Caco-2 (cell line): ENCODE measurements around the gene ZBTB7A. TPM values are rescaled to one million over a fixed set of nuclear protein-coding genes. Genes with fewer than 3 reads are reported as not detected.

ENCODE experiments used
- BruUV-seq: library from RNA; stranded (reverse); fragments of 400-500 nt; replicated peaks from 2 replicates; lab custom pipeline; 2021; lab: Mats Ljungman, UMichigan
- CTCF ChIA-PET: fragments of 300-600 bp; sonication (Branson Sonifier 250); formaldehyde crosslinking; loops from one replicate; lab custom pipeline; 2022; ENCODE audit warnings: antibody characterized with exemption; lab: Charles Lee
- POLR2A ChIA-PET: fragments of 300-600 bp; sonication (Branson Sonifier 250); formaldehyde crosslinking; loops from one replicate; lab custom pipeline; 2022; ENCODE audit warnings: antibody characterized with exemption; lab: Charles Lee
- DNase-seq, 2 experiments: peaks; one replicate each; pipeline versions ENCODE4 v3.0.0 to v3.0.0-alpha.2; 2020 to 2022
- H3K27me3 ChIP-seq: replicated peaks from 2 replicates; pipeline ENCODE4 v1.6.0; 2011; ENCODE audit warnings: low read length; ENCODE audit not compliant: control insufficient read depth, insufficient read depth
- H3K36me3 ChIP-seq: 2 replicates; pipeline ENCODE4 v1.5.1; 2011; ENCODE audit warnings: low read length; ENCODE audit not compliant: control insufficient read depth, insufficient read depth
- H3K4me1 ChIP-seq: fragments of 250-450 bp; sonication (Bioruptor Pico); 2 replicates; pipeline ENCODE4 v1.5.1; 2020; ENCODE audit warnings: mild to moderate bottlenecking
- H3K4me3 ChIP-seq: 2 replicates; pipeline ENCODE4 v1.5.1; 2011; ENCODE audit warnings: low read depth, mild to moderate bottlenecking, control low read depth, low read length
- H3K9me3 ChIP-seq: fragments of 250-450 bp; sonication (Bioruptor Pico); 2 replicates; pipeline ENCODE4 v1.5.1; 2020; ENCODE audit warnings: mild to moderate bottlenecking, moderate library complexity
- H3K27ac Mint-ChIP-seq: one replicate; pipeline ENCODE4 v1.8.0; 2022; ENCODE audit warnings: mixed read lengths; ENCODE audit not compliant: unreplicated experiment
- H3K27me3 Mint-ChIP-seq: one replicate; pipeline ENCODE4 v1.8.0; 2022; ENCODE audit warnings: mixed read lengths; ENCODE audit not compliant: insufficient read depth, unreplicated experiment
- H3K36me3 Mint-ChIP-seq: one replicate; pipeline ENCODE4 v1.8.0; 2022; ENCODE audit warnings: mild to moderate bottlenecking, mixed read lengths; ENCODE audit not compliant: insufficient read depth, unreplicated experiment
- H3K4me1 Mint-ChIP-seq: one replicate; pipeline ENCODE4 v1.8.0; 2022; ENCODE audit warnings: low read depth, mixed read lengths; ENCODE audit not compliant: unreplicated experiment
- H3K4me3 Mint-ChIP-seq: one replicate; pipeline ENCODE4 v1.8.0; 2022; ENCODE audit warnings: mild to moderate bottlenecking, moderate library complexity, mixed read lengths; ENCODE audit not compliant: unreplicated experiment
- H3K9me3 Mint-ChIP-seq: one replicate; pipeline ENCODE4 v1.8.0; 2022; ENCODE audit warnings: mixed read lengths; ENCODE audit not compliant: unreplicated experiment
- CTCF ChIP-seq, 2 experiments: fragments of 200-600 bp in 1 of 2; IDR thresholded peaks; 1 replicate in 1 of 2; 2 replicates in 1 of 2; pipeline versions ENCODE4 v1.5.1 to v1.8.0; 2011 to 2022; ENCODE audit warnings: antibody characterized with exemption in 1 of 2, control low read depth in 1 of 2, inconsistent platforms in 1 of 2, low read depth in 1 of 2, low read length in 1 of 2, mild to moderate bottlenecking in 1 of 2, moderate library complexity in 1 of 2; ENCODE audit not compliant: insufficient read depth in 1 of 2, severe bottlenecking in 1 of 2, unreplicated experiment in 1 of 2
- intact Hi-C: fragments of 100-400 bp; cut with micrococcal nuclease; formaldehyde crosslinking; loops from one replicate; pipeline ENCODE4 v1.10.0; 2022; ENCODE audit not compliant: unreplicated experiment
- total RNA-seq: library from RNA; stranded (reverse); gene quantifications from 2 replicates; pipeline ENCODE4 v1.2.3, GENCODE V29; 2022

ZBTB7A gene
- total RNA-seq, 1 experiment from 2014 or later, result 11.9 TPM

GRCh38 chr19:4042064-4042730 is 24.5 kb downstream of the ZBTB7A start:
- H3K9me3 Mint-ChIP-seq, result no peaks in the 10 kb centered on the region
- peaks cover 92% of the 10 kb centered on the region for H3K36me3 Mint-ChIP-seq
- DNase-seq, result no peak
- no peak overlapping the region for H3K4me3 ChIP-seq
- ChIA-PET CTCF (no interaction called here), POLR2A (no interaction called here)
- no peak overlapping the region for H3K4me3 Mint-ChIP-seq
- H3K27ac Mint-ChIP-seq, result no peak overlapping the region
- no peaks in the 10 kb centered on the region for H3K27me3 Mint-ChIP-seq
- H3K27me3 ChIP-seq, result no peaks in the 10 kb centered on the region
- BruUV-seq, result no TSS peak
- no peak for TF ChIP-seq CTCF (IDR thresholded peaks at IDR 0.05; ENCODE audit: insufficient read depth in 1 of 2, low read depth in 1 of 2, low read length in 1 of 2, severe bottlenecking in 1 of 2, unreplicated experiment in 1 of 2)
- H3K36me3 ChIP-seq, result no peaks in the 10 kb centered on the region
- H3K9me3 ChIP-seq, result no peaks in the 10 kb centered on the region
- intact Hi-C loops, result no loop called here
- H3K4me1 Mint-ChIP-seq, result no peaks in the 10 kb centered on the region
- H3K4me1 ChIP-seq, result no peaks in the 10 kb centered on the region

- POLR2A ChIA-PET, result no interaction called here
- Mint-ChIP-seq H3K36me3 (peaks cover 64% of the 10 kb centered on the region), H3K4me1 (no peaks in the 10 kb centered on the region), H3K27me3 (no peaks in the 10 kb centered on the region), H3K4me3 (no peak overlapping the region), H3K27ac (no peak overlapping the region), H3K9me3 (no peaks in the 10 kb centered on the region)
- no peak for DNase-seq
- no TSS peak for BruUV-seq
- CTCF ChIA-PET, result no interaction called here
- Histone ChIP-seq H3K36me3 (peaks cover 2% of the 10 kb centered on the region), H3K27me3 (no peaks in the 10 kb centered on the region), H3K4me3 (no peak overlapping the region), H3K9me3 (no peaks in the 10 kb centered on the region), H3K4me1 (no peaks in the 10 kb centered on the region)
- intact Hi-C loops, result no loop called here
- TF ChIP-seq CTCF (IDR thresholded peaks at IDR 0.05; ENCODE audit: insufficient read depth in 1 of 2, low read depth in 1 of 2, low read length in 1 of 2, severe bottlenecking in 1 of 2, unreplicated experiment in 1 of 2), result no peak
Measured at GRCh38 chr19:4038661-4039423, 27.9 kb downstream of the ZBTB7A start.

DNA sequence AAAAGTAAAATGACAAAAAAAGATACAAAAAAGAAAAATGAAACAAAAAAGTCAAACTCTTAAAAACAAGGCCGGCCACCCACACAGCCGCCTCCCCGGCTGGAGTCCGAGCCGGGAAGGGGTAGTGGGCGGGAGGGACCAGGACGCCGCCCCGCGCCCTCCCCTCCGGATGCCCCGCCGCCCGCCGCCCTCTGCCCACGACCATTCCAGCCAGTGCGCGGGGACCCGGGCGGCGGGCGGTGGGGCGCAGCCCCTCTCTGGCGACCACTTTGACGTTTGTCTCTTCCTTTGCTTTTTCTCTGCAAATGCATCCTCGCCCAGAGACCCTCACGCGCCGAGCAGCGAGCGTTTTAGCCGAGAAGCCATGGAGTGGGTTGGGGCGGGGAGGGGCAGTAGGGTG is 28.6 kb downstream of the ZBTB7A start:
- no peaks in the 10 kb centered on the region for H3K9me3 Mint-ChIP-seq
- Histone ChIP-seq H3K36me3 (peaks cover 2% of the 10 kb centered on the region), H3K27me3 (no peaks in the 10 kb centered on the region), H3K9me3 (no peaks in the 10 kb centered on the region), H3K4me1 (no peaks in the 10 kb centered on the region), H3K4me3 (no peak overlapping the region)
- TF ChIP-seq CTCF (IDR thresholded peaks at IDR 0.05; ENCODE audit: insufficient read depth in 1 of 2, low read depth in 1 of 2, low read length in 1 of 2, severe bottlenecking in 1 of 2, unreplicated experiment in 1 of 2), result no peak
- POLR2A ChIA-PET, result no interaction called here
- H3K4me1 Mint-ChIP-seq, result no peaks in the 10 kb centered on the region
- intact Hi-C loops, result no loop called here
- no peak overlapping the region for H3K4me3 Mint-ChIP-seq
- H3K36me3 Mint-ChIP-seq, result peaks cover 57% of the 10 kb centered on the region
- CTCF ChIA-PET, result no interaction called here
- no peak for DNase-seq
- no peak overlapping the region for H3K27ac Mint-ChIP-seq
- no peaks in the 10 kb centered on the region for H3K27me3 Mint-ChIP-seq
- BruUV-seq, result no TSS peak
